NK-92 treated with Interleukin-12 subunit alpha and Interleukin-12 subunit beta, amount 100 ng/mL, for 24 hours (cell line): ENCODE results near the gene FCMR.

Experiments
- DNase-seq: peaks from one replicate; lab custom pipeline; 2025; lab: John Stamatoyannopoulos, UW

The FCMR gene

DNA sequence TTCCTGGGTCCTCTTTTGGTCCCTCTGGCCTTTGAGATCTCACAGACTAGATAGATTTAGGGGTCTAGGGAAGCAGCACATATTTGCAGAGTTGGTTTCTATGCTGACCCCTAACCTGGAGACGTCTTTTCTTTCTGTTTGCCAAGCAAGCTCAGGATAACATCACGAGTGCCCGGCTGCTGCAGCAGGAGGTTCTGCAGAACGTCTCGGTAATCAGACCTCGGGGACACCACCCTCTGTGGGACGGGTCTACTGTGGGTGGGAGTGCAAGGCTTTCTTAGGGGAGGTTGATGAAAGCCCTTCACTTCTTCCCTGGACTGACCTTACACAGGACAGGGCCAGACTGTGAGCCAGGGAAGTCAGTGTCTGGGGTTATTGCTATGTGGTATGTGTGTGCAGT, 21.6 kb downstream of the FCMR start:
- DNase-seq, result no peak

- no peak for DNase-seq
These were observed 22.0 kb downstream of the FCMR start for GRCh38 chr1:206899717-206900116.

DNA sequence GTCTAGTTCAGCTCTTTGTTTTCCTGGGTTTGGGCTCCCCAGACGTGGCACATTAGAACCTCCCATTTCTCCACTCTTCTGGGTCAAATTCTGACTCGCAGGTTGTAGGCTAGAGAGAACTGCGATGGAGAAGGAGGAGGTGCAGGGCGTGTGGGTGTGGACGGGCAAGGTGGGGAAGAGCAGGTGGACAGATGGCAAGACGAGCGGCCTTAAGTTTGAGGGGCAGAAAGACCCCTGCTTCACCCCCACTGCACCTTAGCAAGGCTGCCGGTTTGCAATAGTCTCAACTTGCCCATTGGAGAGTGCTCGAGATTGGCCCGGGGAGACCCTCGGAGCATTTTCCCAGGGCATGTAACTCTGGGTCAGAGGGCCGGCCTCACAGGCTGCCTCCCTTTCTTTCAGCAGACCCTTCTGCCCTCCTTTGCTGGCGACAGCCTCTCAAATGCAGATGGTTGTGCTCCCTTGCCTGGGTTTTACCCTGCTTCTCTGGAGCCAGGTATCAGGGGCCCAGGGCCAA, 22.8 kb downstream of the FCMR start:
- no peak for DNase-seq

- DNase-seq, result no peak
These were observed 23.4 kb downstream of the FCMR start for GRCh38 chr1:206898089-206898914.

DNA sequence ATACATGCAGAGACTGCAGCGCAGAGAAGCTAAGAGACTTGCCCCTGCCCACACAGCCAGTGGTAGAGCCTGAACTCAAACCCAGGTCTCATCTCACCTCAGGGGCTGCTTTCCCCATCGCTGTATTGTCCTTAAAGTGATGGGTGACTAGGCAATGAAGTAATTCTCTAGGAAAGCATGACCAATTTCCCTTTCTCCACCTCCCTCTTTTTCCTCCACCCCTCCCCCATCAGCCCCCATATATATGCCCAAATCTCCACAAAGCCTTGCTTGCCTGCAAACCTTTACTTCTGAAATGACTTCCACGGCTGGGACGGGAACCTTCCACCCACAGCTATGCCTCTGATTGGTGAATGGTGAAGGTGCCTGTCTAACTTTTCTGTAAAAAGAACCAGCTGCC, 24.6 kb downstream of the FCMR start, which contains the start of gene IL24:
IL24 (plus strand) TSS at position 269 of the 400 bp plus-strand sequence. CDS start 390 bp downstream, outside the sequence.
- no peak for DNase-seq

- DNase-seq, result no peak
These were observed 25.5 kb downstream of the FCMR start for GRCh38 chr1:206896261-206896660.

GRCh38 chr1:206895837-206896242, 25.9 kb downstream of the FCMR start:
- no peak for DNase-seq

DNA sequence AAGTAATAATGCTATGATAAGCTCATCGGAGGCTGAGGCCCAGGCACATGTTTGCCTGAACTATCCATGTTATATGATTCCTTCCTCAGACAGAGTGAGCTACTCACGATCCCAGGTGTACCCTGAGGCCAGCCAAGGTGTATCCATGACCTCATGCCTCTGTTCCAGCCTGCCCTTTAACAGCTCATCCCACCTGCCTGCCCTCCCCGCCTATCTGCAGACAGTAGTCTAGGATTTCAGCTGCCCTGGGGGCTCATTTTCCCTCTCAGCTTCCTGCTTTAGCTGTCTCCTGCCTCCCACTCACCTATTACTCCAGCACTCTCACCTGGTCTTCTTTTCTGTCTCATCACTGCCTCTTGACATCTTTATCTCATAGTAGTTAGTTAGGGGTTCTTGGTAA, 26.4 kb downstream of the FCMR start:
- DNase-seq, result no peak

- DNase-seq, result no peak
These were observed 28.4 kb downstream of the FCMR start for GRCh38 chr1:206893380-206893779.

DNA sequence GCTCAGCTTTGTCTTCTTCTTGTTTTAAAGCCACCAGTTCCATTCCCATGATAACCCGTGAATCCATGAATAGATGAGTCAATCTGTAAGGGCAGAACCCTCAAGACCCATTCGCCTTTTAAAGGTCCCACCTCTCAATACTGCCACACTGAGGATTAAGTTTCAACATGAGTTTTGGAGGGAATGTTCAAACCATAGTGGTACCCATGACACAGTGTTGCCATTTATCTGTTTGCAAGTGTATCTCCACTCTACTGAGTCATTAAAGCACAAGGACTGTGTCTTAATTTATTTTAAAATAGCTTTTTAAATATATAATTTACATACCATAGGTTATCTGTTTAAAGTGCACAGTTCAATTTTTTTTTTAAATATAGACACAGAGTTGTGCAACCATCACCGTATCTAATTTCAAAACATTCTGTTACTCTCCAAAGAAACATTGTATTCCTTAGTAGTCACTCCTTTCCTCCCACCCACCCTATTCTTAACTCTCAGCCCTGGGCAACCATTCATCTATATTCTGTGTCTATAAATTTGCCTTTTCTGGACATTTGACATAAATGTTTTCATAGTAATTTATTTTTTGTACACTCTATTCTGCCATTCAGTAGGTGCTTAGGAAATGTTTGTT, 29.3 kb downstream of the FCMR start:
- no peak for DNase-seq

DNA sequence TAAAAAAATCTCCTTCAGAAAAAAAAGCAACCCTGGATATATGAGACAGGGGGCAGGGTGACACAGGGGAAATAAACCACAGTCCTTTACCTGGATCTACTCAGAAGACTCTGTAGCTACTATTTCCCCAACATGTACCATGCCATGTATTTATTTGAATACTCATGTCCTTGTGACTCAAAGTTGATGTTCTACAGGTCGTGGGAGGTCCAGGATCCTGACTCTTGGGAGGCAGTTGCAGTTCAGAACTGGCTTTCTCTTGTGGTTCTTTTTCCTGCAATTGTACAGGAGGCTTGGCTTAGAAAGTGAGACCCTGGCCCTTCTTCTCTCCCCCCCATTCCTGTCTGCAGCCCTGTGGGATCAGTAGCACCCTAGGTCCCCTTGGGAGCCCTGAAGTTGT, 30.3 kb downstream of the FCMR start:
- no peak for DNase-seq

DNA sequence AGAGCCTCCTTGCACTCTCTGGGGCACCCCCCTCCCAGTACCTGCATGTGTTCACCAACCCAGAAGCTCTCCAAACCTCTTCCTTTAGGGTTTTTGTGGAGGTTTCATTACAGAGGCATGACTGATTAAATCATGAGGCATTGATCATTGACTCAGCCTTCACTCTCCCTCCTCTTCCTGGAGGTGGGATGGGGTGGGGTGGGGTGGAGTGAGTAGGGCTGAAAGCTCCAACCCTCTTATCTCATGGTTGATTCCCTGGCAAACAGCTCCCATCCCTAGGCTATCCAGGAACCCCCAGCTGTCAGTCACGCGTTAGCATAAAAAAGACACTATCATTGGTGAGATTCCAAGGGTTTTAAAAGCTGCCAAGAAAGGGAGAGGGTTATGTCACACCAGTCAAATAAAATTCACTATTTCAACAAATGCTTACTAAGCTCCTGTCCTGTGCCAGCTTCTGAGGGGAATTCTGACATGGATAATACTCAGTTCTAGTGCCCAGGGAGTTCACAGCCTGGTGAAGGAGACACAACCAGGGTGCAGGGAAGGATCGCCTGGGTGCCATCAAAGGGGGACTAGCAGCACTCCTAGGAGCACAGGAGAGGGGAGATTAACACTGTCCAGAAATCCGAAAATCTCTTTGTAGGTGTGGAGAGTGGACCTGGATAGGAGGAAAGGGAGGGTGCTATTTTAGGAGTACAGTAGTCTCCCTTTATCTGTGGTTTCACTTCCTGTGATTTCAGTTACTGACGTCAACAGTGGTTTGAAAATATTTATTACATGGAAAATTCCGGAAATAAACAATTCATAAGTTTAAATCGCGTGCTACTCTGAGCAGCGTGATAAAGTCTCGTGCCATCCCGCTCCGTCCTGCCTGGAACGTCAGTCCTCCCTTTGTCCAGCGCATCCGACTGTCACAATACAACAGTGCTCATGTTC, 31.3 kb downstream of the FCMR start:
- DNase-seq, result no peak

DNA sequence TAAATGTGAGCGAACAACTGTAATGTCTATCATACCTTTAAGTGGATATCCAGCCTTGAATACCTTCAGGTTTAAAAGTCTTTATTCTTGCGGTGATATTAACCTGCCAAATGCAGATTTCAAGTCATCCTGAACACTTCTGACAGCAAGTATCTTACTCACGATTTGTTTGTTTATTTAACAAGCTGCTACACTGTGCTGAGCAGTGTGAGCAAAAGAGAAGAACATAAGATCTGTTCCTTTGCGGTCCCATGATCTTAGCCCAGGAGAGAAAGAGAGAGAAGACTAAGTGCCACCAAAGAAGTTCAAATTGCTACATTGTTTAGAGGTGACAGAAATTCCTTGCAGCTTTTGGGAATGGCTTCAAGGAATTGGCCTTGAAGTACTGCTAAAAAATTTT, 34.0 kb downstream of the FCMR start:
- no peak for DNase-seq

- DNase-seq, result no peak
These were observed 34.9 kb downstream of the FCMR start for GRCh38 chr1:206886831-206887230.

- DNase-seq, result no peak
These were observed 36.2 kb downstream of the FCMR start for GRCh38 chr1:206885341-206886060.

- no peak for DNase-seq
These were observed 37.9 kb downstream of the FCMR start for GRCh38 chr1:206883876-206884275.

GRCh38 chr1:206883160-206883559, 38.6 kb downstream of the FCMR start:
- no peak for DNase-seq

GRCh38 chr1:206882555-206882954, 39.2 kb downstream of the FCMR start:
- DNase-seq, result no peak

GRCh38 chr1:206880314-206880713, 41.4 kb downstream of the FCMR start:
- DNase-seq, result no peak

DNA sequence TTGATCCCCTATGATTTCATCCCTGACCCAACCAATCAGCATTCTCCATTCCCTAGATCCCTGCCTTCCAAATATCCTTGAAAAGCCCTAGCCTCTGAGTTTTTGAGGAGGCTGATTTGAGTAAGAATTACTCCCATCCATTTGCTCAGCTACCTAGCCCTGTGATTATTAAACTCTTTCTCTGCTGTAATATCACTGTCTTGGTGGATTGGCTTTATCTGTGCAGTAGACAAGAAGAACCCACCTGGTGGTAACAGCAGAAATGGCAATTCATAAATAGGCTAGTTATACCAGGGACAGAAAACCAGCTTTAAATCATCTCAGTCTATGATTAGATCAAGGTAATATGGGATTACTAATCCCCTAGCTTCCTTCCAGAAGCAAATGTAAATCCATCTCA, 43.3 kb downstream of the FCMR start:
- no peak for DNase-seq

GRCh38 chr1:206875752-206876377, 45.9 kb downstream of the FCMR start:
- no peak for DNase-seq
